ENCODE results near the gene REXO2. TPM values are rescaled to one million over a fixed set of nuclear protein-coding genes. Genes with fewer than 3 reads are reported as not detected.
A peak's percentile ranks its signal among the peaks of the same experiment; 100 is the strongest.

REXO2 gene
- total RNA-seq, 1 experiment from 2014 or later: 76.0 TPM

DNA sequence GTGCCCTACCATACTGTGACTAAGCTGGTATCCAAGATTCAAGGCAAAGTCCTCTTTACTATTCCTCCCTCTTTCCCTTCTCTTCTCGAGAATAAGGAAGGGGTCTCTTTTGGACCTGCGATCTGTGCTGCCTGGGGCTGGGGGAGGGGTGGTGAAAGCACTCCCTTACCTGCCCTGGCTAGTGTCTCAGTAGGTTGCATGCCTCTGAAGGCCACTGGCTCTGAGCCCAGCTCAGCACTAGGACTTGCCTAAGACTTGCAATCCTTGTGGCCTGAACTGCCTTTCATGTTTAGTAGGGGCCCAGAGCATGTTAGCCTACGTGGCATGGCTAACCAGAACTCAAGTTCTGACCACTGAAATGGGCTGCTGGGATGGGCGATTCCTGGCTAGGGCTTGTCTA lies 13.0 kb upstream of the REXO2 start:
- no peaks in the 10 kb centered on the region for H3K4me1 ChIP-seq
- no peak for DNase-seq

DNA sequence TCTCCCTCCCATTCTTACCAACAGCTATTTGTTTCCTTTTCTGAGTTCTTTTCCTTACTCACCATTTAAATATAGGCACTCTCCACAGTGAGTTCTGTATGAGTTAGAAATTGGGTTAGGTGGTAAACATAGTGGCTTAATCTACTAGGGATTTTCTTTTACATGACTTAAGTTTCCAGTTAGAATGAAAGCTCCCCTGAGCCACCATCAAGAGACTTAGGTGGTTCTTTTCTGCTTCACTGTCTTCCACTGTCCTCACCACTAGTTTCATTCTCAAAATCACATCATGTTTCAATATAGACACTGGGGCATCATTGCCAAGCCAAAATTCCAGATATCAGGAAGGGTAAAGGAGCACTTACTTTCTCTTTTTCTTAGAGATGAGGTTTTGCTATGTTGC lies 9.0 kb upstream of the REXO2 start:
- Histone ChIP-seq H3K4me3 (no peak overlapping the region), H3K27ac (no peak overlapping the region), H3K9me3 (replicated peaks) (no peaks in the 10 kb centered on the region), H3K4me1 (no peaks in the 10 kb centered on the region), H3K27me3 (no peaks in the 10 kb centered on the region), H3K36me3 (no peaks in the 10 kb centered on the region)
- DNase-seq: no peak

More for the DNA sequence above, 13.0 kb upstream of the REXO2 start:
- Histone ChIP-seq H3K27me3 (no peaks in the 10 kb centered on the region), H3K36me3 (no peaks in the 10 kb centered on the region), H3K4me3 (no peak overlapping the region), H3K9me3 (replicated peaks) (no peaks in the 10 kb centered on the region), H3K27ac (no peak overlapping the region)

GRCh38 chr11:114432893-114433292 lies 6.4 kb upstream of the REXO2 start:
- DNase-seq: no peak
- H3K27ac ChIP-seq: no peak overlapping the region
- H3K36me3 ChIP-seq: no peaks in the 10 kb centered on the region
- no peaks in the 10 kb centered on the region for H3K27me3 ChIP-seq
- H3K4me1 ChIP-seq: no peaks in the 10 kb centered on the region
- no peak overlapping the region for H3K4me3 ChIP-seq
- H3K9me3 ChIP-seq (replicated peaks): no peaks in the 10 kb centered on the region

DNA sequence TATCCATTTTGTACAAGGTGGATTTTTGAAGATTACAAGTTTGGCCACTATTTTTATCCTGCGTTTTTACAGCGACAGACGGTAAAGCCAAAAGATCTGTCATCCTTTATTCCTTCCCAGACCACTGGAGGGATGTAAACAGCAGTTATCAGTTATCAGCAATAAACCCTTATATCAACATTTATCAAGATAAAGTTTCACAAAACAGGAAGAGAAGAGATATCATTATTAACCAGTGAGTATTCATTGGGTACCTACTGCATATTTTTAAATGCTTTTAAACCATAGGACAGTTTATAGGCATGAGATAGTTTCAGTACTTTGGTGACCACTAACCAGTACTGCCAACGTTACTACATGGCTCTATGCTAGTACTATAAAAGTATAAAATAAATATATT lies 5.9 kb upstream of the REXO2 start:
- Histone ChIP-seq H3K4me3 (no peak overlapping the region), H3K27ac (no peak overlapping the region), H3K36me3 (no peaks in the 10 kb centered on the region), H3K27me3 (no peaks in the 10 kb centered on the region), H3K9me3 (replicated peaks) (no peaks in the 10 kb centered on the region), H3K4me1 (no peaks in the 10 kb centered on the region)
- DNase-seq: no peak

- Histone ChIP-seq H3K4me3 (no peak overlapping the region), H3K27ac (no peak overlapping the region), H3K9me3 (replicated peaks) (no peaks in the 10 kb centered on the region), H3K4me1 (peaks cover 6% of the 10 kb centered on the region), H3K27me3 (no peaks in the 10 kb centered on the region), H3K36me3 (peaks cover 3% of the 10 kb centered on the region; the same call in 1 of the 2 replicates)
- no peak for DNase-seq
Measured at GRCh38 chr11:114438303-114438702, 964 bp upstream of the REXO2 start.

- no peaks in the 10 kb centered on the region for H3K9me3 ChIP-seq (replicated peaks)
- peak overlapping the region; percentile 97 for H3K4me3 ChIP-seq
- H3K4me1 ChIP-seq: peaks cover 6% of the 10 kb centered on the region
- no peak for DNase-seq
- H3K27ac ChIP-seq: peak overlapping the region; percentile 74
- no peaks in the 10 kb centered on the region for H3K27me3 ChIP-seq
- H3K36me3 ChIP-seq: peaks cover 3% of the 10 kb centered on the region; the same call in 1 of the 2 replicates
Measured at GRCh38 chr11:114440121-114440860, 1.0 kb downstream of the REXO2 start.

GRCh38 chr11:114440971-114441763 lies 1.9 kb downstream of the REXO2 start:
- Histone ChIP-seq H3K4me1 (peaks cover 6% of the 10 kb centered on the region), H3K27me3 (no peaks in the 10 kb centered on the region), H3K9me3 (replicated peaks) (no peaks in the 10 kb centered on the region), H3K36me3 (peaks cover 8% of the 10 kb centered on the region), H3K27ac (no peak overlapping the region), H3K4me3 (peak overlapping the region; percentile 97; the same call in 1 of the 2 replicates)
- peak in 1 of 2 experiments; percentile 4 for DNase-seq

- H3K27me3 ChIP-seq: no peaks in the 10 kb centered on the region
- no peak for DNase-seq
- peaks cover 6% of the 10 kb centered on the region for H3K4me1 ChIP-seq
- peaks cover 9% of the 10 kb centered on the region for H3K36me3 ChIP-seq
- H3K9me3 ChIP-seq (replicated peaks): no peaks in the 10 kb centered on the region
- no peak overlapping the region for H3K4me3 ChIP-seq
- no peak overlapping the region for H3K27ac ChIP-seq
Measured at GRCh38 chr11:114441921-114442320, 2.7 kb downstream of the REXO2 start.

- no peaks in the 10 kb centered on the region for H3K9me3 ChIP-seq (replicated peaks)
- no peak overlapping the region for H3K4me3 ChIP-seq
- no peak overlapping the region for H3K27ac ChIP-seq
- no peaks in the 10 kb centered on the region for H3K27me3 ChIP-seq
- peaks cover 6% of the 10 kb centered on the region for H3K4me1 ChIP-seq
- peaks cover 9% of the 10 kb centered on the region for H3K36me3 ChIP-seq
- DNase-seq: no peak
Measured at GRCh38 chr11:114442536-114442935, 3.3 kb downstream of the REXO2 start.

GRCh38 chr11:114447444-114447843 lies 8.2 kb downstream of the REXO2 start:
- H3K27ac ChIP-seq: no peak overlapping the region
- no peak overlapping the region for H3K4me3 ChIP-seq
- no peaks in the 10 kb centered on the region for H3K9me3 ChIP-seq (replicated peaks)
- peaks cover 11% of the 10 kb centered on the region for H3K36me3 ChIP-seq
- DNase-seq: no peak
- H3K27me3 ChIP-seq: no peaks in the 10 kb centered on the region
- no peaks in the 10 kb centered on the region for H3K4me1 ChIP-seq

- Histone ChIP-seq H3K27me3 (no peaks in the 10 kb centered on the region), H3K9me3 (replicated peaks) (no peaks in the 10 kb centered on the region), H3K27ac (no peak overlapping the region), H3K4me3 (no peak overlapping the region), H3K36me3 (peaks cover 10% of the 10 kb centered on the region), H3K4me1 (no peaks in the 10 kb centered on the region)
- DNase-seq: no peak
Measured at GRCh38 chr11:114447892-114448291, 8.6 kb downstream of the REXO2 start.

DNA sequence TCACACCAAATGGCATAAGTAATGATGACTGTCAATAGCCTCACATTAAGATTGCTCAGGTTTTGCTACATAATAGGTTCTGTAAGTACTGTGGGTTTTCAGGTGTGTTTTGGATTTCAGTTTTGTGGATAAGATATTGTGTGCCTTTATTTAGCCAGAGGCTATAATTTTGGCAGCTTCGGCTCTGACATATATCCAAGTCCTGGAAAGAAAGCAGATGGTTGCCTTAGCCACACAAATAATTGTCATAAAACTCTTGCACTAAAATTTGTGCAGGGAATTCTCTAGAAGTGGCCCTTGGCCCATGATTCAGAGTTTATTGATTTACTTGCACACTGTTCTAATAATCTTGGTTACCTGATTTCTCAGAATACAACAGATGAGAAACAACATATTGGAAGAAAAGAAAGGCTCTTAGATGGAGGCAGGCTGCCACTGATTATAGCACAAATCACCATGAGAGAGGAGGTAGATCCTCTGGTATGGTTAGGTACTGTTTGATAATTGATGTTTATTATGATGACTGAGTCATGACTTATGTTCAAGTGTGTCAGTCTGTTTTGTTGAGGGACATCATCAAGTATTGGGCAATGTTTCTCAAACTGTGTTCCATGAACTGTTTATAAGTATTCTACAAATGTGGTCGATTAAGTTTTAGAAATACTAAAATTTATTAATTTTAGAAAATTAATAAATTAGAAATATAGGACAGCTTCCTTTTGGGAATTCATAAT lies 9.6 kb downstream of the REXO2 start:
- H3K4me1 ChIP-seq: no peaks in the 10 kb centered on the region
- H3K27ac ChIP-seq: no peak overlapping the region
- no peaks in the 10 kb centered on the region for H3K9me3 ChIP-seq (replicated peaks)
- H3K27me3 ChIP-seq: no peaks in the 10 kb centered on the region
- DNase-seq: no peak
- H3K36me3 ChIP-seq: peaks cover 10% of the 10 kb centered on the region
- no peak overlapping the region for H3K4me3 ChIP-seq

DNA sequence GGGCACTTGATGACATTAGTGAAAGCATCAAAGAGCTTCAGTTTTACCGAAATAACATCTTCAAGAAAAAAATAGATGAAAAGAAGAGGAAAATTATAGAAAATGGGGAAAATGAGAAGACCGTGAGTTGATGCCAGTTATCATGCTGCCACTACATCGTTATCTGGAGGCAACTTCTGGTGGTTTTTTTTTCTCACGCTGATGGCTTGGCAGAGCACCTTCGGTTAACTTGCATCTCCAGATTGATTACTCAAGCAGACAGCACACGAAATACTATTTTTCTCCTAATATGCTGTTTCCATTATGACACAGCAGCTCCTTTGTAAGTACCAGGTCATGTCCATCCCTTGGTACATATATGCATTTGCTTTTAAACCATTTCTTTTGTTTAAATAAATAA lies 10.6 kb downstream of the REXO2 start:
- Histone ChIP-seq H3K4me1 (no peaks in the 10 kb centered on the region), H3K4me3 (no peak overlapping the region), H3K27me3 (no peaks in the 10 kb centered on the region), H3K36me3 (peaks cover 10% of the 10 kb centered on the region), H3K27ac (no peak overlapping the region), H3K9me3 (replicated peaks) (no peaks in the 10 kb centered on the region)
- DNase-seq: no peak

DNA sequence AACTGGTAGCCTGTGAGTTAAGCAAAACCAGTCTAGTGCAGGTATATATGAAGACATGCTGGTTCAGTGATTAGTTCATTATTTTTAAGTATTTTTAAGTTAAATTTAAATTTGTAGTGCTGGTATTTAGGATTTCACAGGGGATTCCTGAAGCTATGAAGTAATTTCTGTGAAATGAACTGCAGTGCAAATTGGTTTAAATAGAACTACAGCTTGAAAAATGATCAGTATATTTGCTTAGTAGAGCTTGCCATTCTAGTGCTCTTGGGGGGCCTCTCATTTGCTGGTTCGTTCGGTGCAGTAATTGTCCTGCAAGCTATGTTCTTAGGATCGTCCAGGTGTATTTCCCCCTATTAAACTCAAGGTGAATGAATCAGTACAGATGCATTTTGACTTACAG lies 13.1 kb downstream of the REXO2 start:
- Histone ChIP-seq H3K9me3 (replicated peaks) (no peaks in the 10 kb centered on the region), H3K4me1 (no peaks in the 10 kb centered on the region), H3K36me3 (peaks cover 5% of the 10 kb centered on the region), H3K27ac (no peak overlapping the region), H3K27me3 (no peaks in the 10 kb centered on the region), H3K4me3 (no peak overlapping the region)
- no peak for DNase-seq

DNA sequence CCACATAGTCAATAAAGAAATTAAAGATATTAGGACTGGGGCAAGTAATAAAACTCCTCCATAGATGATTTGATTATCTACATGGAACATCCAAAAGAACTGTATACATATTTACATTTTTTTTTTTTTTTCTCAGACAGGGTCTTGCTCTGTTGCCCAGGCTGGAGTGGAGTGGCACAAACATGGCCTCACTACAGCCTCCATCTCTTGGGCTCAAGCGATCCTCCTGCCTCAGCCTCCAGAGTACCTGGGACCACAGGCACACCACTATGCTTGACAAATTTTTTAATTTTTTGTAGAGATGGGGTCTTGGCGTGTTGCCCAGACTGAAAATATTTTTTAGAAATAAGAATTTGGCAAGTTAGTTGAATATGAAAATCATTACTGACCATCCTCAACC lies 24.7 kb downstream of the REXO2 start:
- no peak overlapping the region for H3K4me3 ChIP-seq
- no peak for DNase-seq
- no peaks in the 10 kb centered on the region for H3K27me3 ChIP-seq
- no peaks in the 10 kb centered on the region for H3K4me1 ChIP-seq
- H3K36me3 ChIP-seq: no peaks in the 10 kb centered on the region
- no peak overlapping the region for H3K27ac ChIP-seq
- no peaks in the 10 kb centered on the region for H3K9me3 ChIP-seq (replicated peaks)
